ENCODE measurements around the gene TXLNG. TPM values are rescaled to one million over a fixed set of nuclear protein-coding genes. Genes with fewer than 3 reads are reported as not detected.

Gene TXLNG
- total and polyA plus RNA-seq, 2 of the 13 experiments (the other 11 are each of a cell fraction or from before 2014, with no cell fraction given), result 13.1 to 15.5 TPM

DNA sequence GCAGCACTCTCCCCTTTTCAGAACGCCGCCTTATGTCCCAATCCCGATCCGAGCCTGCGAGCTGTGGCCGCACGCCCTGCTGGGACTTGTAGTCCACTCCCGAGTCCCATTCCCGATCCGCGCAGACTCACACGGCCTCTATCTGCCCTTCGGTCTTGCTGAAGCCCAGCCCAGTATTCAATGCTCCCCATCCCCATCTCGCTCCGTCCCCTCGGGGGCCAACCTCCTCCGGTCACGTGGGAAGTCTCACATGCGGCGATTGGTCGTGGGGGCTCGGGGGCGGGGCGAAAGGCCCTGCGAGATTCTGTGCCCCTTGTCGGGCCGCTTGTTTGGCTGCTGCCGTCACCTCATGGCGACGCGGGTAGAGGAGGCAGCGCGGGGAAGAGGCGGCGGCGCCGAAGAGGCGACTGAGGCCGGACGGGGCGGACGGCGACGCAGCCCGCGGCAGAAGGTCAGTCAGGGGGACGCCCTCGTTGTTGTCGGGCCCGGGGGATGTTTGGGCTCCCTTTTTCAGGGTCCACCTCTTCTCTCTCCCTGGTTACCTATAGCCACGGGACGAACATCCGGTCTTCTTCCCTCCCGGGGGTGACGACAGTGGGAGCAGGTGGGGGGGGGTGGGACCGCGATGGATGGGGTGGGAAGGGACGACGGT, at the start of gene TXLNG (continued):
- TF ChIP-seq ZFYVE20 (CRISPR knock-in tag; IDR thresholded peaks at IDR 0.05; ENCODE audit: borderline replicate concordance, low read depth) (no peak), HMGA1 (CRISPR knock-in tag; conservative IDR thresholded peaks at IDR 0.05) (no peak), CREM (IDR thresholded peaks at IDR 0.05) (peak; percentile 71), CREM (CRISPR knock-in tag; IDR thresholded peaks at IDR 0.05) (no peak), ZNF644 (CRISPR knock-in tag; IDR thresholded peaks at IDR 0.05; ENCODE audit: low read depth) (no peak), TARDBP (CRISPR knock-in tag; IDR thresholded peaks at IDR 0.05) (no peak), ZNF230 (CRISPR knock-in tag; IDR thresholded peaks at IDR 0.05) (no peak), HOXA9 (CRISPR knock-in tag; IDR thresholded peaks at IDR 0.05; ENCODE audit: borderline replicate concordance) (no peak), GATAD1 (CRISPR knock-in tag; IDR thresholded peaks at IDR 0.05) (peak; percentile 79), ELF3 (CRISPR knock-in tag; IDR thresholded peaks at IDR 0.05) (0 out of 2 replicates have a peak, but pooled peaks have one; percentile 18)
- TF ChIP-seq, protein P1, sequence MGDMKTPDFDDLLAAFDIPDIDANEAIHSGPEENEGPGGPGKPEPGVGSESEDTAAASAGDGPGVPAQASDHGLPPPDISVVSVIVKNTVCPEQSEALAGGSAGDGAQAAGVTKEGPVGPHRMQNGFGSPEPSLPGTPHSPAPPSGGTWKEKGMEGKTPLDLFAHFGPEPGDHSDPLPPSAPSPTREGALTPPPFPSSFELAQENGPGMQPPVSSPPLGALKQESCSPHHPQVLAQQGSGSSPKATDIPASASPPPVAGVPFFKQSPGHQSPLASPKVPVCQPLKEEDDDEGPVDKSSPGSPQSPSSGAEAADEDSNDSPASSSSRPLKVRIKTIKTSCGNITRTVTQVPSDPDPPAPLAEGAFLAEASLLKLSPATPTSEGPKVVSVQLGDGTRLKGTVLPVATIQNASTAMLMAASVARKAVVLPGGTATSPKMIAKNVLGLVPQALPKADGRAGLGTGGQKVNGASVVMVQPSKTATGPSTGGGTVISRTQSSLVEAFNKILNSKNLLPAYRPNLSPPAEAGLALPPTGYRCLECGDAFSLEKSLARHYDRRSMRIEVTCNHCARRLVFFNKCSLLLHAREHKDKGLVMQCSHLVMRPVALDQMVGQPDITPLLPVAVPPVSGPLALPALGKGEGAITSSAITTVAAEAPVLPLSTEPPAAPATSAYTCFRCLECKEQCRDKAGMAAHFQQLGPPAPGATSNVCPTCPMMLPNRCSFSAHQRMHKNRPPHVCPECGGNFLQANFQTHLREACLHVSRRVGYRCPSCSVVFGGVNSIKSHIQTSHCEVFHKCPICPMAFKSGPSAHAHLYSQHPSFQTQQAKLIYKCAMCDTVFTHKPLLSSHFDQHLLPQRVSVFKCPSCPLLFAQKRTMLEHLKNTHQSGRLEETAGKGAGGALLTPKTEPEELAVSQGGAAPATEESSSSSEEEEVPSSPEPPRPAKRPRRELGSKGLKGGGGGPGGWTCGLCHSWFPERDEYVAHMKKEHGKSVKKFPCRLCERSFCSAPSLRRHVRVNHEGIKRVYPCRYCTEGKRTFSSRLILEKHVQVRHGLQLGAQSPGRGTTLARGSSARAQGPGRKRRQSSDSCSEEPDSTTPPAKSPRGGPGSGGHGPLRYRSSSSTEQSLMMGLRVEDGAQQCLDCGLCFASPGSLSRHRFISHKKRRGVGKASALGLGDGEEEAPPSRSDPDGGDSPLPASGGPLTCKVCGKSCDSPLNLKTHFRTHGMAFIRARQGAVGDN (CRISPR knock-in tag; IDR thresholded peaks at IDR 0.05), result peak; percentile 66
- TF ChIP-seq, protein P2, sequence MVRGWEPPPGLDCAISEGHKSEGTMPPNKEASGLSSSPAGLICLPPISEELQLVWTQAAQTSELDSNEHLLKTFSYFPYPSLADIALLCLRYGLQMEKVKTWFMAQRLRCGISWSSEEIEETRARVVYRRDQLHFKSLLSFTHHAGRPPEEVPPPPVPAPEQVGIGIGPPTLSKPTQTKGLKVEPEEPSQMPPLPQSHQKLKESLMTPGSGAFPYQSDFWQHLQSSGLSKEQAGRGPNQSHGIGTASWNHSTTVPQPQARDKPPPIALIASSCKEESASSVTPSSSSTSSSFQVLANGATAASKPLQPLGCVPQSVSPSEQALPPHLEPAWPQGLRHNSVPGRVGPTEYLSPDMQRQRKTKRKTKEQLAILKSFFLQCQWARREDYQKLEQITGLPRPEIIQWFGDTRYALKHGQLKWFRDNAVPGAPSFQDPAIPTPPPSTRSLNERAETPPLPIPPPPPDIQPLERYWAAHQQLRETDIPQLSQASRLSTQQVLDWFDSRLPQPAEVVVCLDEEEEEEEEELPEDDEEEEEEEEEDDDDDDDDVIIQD (CRISPR knock-in tag; IDR thresholded peaks at IDR 0.05; ENCODE audit: low read depth), result peak; percentile 32; the same call in 1 of the 2 replicates
- TF ChIP-seq, protein P3, sequence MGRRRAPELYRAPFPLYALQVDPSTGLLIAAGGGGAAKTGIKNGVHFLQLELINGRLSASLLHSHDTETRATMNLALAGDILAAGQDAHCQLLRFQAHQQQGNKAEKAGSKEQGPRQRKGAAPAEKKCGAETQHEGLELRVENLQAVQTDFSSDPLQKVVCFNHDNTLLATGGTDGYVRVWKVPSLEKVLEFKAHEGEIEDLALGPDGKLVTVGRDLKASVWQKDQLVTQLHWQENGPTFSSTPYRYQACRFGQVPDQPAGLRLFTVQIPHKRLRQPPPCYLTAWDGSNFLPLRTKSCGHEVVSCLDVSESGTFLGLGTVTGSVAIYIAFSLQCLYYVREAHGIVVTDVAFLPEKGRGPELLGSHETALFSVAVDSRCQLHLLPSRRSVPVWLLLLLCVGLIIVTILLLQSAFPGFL (CRISPR knock-in tag; IDR thresholded peaks at IDR 0.05), result no peak
- TF ChIP-seq, protein P4, sequence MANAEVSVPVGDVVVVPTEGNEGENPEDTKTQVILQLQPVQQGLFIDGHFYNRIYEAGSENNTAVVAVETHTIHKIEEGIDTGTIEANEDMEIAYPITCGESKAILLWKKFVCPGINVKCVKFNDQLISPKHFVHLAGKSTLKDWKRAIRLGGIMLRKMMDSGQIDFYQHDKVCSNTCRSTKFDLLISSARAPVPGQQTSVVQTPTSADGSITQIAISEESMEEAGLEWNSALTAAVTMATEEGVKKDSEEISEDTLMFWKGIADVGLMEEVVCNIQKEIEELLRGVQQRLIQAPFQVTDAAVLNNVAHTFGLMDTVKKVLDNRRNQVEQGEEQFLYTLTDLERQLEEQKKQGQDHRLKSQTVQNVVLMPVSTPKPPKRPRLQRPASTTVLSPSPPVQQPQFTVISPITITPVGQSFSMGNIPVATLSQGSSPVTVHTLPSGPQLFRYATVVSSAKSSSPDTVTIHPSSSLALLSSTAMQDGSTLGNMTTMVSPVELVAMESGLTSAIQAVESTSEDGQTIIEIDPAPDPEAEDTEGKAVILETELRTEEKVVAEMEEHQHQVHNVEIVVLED (CRISPR knock-in tag; IDR thresholded peaks at IDR 0.05; ENCODE audit: borderline replicate concordance), result peak; percentile 47; the same call in 1 of the 2 replicates
- TF ChIP-seq, protein P5, sequence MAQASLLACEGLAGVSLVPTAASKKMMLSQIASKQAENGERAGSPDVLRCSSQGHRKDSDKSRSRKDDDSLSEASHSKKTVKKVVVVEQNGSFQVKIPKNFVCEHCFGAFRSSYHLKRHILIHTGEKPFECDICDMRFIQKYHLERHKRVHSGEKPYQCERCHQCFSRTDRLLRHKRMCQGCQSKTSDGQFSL (CRISPR knock-in tag; IDR thresholded peaks at IDR 0.05), result no peak
